ENCODE results near the gene KRT72.
"Not testable (repeated sequence)": the region's sequence is repeated elsewhere in the genome, so short reads cannot be mapped to it uniquely, and the experiment has no call there.

KRT72 gene

GRCh38 chr12:52606581-52607218 lies 5.4 kb upstream of the KRT72 start:
- no peak for DNase-seq (ENCODE audit: low read depth in 2 of 2)

DNA sequence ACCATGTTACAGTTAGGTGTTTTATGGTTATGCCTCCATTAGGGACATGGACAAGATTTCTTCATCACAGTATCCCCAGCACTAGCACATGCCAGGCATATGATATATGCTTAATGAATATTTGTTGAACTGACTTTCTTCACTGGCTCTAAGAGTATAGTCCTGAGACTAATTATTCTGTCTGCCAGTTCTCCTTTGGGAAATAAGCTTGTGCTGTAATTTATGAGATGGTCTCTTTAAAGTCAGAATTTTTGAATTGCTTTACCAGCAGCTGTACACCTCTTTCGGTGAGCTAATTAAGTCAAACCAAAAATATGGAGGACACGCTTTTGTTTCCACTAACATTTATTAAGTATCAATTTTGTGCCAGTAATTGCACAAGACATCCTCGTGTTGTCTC lies 4.8 kb upstream of the KRT72 start:
- no peak for DNase-seq (ENCODE audit: low read depth in 2 of 2)

GRCh38 chr12:52605542-52605941 lies 4.3 kb upstream of the KRT72 start:
- no peak for DNase-seq (ENCODE audit: low read depth in 2 of 2)

- DNase-seq (ENCODE audit: low read depth in 2 of 2), result no peak
Observed at GRCh38 chr12:52604859-52605258, 3.6 kb upstream of the KRT72 start.

DNA sequence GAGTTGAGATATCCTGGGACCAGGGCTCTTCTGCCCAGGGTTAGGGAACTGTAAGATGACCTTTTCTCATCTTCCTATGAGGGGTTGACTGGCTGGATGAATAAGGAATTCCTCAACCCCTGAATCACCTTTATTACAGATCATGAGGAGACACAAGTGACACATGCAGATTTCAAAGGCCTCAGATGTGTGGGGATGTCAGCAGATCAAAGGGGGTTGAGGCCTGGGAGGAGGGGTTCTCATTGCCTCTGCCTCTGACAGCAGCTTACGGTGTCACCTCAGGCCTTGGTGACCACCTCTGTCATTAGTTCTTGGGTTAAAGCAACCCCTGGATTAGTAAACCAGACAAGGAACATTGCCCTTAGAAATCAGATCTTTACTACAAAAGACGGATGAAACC lies 2.1 kb upstream of the KRT72 start:
- no peak for DNase-seq (ENCODE audit: low read depth in 2 of 2)

GRCh38 chr12:52602552-52602951 lies 1.3 kb upstream of the KRT72 start:
- DNase-seq (ENCODE audit: low read depth in 2 of 2), result no peak

GRCh38 chr12:52601671-52602070 lies 408 bp upstream of the KRT72 start:
- DNase-seq (ENCODE audit: low read depth in 2 of 2), result no peak

DNA sequence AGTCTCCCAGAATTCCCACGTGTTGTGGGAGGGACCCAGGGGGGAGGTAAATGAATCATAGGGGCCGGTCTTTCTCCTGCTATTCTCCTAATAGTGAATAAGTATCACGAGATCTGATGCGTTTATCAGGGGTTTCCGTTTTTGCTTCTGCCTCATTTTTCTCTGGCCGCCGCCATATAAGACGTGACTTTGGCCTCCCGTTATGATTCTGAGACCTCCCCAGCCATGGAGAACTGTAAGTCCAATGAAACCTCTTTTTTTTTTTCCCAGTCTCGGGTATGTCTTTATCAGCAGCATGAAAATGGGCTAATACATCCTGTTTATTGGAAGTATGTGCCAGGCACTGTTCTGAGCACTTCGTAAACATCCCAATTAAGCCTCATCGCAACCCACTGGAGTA lies 788 bp downstream of the KRT72 start:
- DNase-seq (ENCODE audit: low read depth in 2 of 2), result no peak

DNA sequence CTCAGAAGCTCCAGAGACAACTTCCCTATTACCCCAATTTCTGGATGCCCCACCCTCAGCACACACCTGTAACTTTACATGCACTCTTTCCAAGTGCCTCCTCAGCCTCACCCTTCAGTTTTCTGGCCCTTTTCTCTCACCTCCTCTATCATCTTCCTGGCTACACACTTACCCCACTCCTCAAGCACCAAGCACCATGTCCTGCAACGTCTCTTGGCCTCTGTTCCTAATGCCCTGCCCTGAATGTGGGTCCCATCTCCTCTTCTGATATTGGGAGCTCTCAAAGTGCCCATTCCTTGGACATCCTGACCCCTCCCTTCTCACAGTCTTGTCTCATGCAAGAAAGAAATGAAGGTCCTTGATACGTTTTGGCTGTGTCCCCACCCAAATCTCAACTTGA lies 1.2 kb downstream of the KRT72 start:
- no peak for DNase-seq (ENCODE audit: low read depth in 2 of 2)

GRCh38 chr12:52598966-52599365 lies 2.3 kb downstream of the KRT72 start:
- DNase-seq (ENCODE audit: low read depth in 2 of 2), result no peak

GRCh38 chr12:52594237-52594636 lies 7.0 kb downstream of the KRT72 start:
- DNase-seq (ENCODE audit: low read depth in 2 of 2), result not testable (repeated sequence)

- DNase-seq (ENCODE audit: low read depth in 2 of 2), result no peak
Observed at GRCh38 chr12:52591521-52591920, 9.7 kb downstream of the KRT72 start.

- no peak for DNase-seq (ENCODE audit: low read depth in 2 of 2)
Observed at GRCh38 chr12:52590021-52590420, 11.2 kb downstream of the KRT72 start.

DNA sequence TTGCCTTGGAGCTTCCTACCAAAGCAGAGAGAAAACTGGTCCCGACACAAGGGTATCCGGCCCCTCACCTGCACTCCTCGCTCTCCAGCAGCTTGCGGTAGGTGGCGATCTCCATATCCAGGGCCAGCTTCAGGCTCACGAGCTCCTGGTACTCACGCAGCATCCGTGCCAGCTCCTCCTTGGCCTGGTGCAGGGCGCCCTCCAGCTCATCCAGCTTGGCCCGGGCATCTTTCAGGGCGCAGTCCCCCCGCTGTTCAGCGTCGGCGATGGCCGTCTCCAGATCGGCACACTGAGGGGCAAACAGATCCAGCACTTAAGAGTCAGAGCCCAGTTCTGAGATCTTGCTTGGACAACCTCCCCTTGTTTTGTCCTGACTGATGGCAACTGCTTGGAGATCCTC lies 13.7 kb downstream of the KRT72 start:
- DNase-seq (ENCODE audit: low read depth in 2 of 2), result no peak

DNA sequence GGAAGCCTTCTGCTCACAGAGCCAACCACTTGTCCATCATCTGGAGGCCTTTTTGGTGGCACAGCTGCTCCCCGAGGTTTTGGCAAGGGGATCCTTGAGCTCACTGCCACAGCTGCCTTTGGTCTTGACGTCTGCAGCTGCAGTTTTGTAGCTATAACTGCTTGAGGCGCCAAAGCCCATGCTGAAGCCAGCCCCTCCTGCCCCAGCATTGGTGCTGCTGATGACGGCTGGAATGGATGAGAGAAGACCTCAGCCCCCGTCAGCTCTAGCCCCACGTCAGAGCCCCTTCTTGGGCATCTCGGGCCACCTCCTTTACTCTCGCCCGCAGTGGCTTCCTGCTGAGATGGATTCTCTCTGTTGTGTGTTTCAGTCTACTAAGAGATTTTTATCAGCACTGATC lies 15.3 kb downstream of the KRT72 start:
- DNase-seq (ENCODE audit: low read depth in 2 of 2), result no peak

GRCh38 chr12:52585066-52585465 lies 16.2 kb downstream of the KRT72 start:
- DNase-seq (ENCODE audit: low read depth in 2 of 2), result no peak

GRCh38 chr12:52584156-52584682 lies 17.0 kb downstream of the KRT72 start:
- DNase-seq (ENCODE audit: low read depth in 2 of 2), result no peak

DNA sequence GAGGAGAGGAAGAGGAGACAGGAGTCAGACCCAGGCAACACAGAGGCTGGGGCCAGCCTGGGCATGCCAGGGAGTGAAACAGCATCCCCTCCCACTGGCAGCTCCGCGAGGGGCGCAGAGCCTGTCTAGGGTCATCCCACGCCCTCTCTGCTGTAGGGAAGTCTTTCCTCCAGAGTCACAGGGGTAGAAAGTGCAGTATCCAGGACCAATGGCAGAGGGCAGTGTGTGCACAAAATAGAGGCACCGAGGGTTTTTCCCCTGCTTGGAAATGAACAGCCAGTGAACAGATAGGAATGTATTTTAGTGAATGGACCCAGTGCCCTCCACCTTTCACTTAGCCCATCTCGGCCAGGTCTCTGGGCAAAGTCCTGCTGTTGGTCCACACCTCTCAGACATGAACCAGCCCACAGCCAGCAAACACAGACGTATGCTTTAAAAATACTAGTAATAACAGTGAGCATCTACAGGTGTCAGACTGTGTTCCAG lies 18.2 kb downstream of the KRT72 start:
- DNase-seq (ENCODE audit: low read depth in 2 of 2), result peak; percentile 5 to 10

DNA sequence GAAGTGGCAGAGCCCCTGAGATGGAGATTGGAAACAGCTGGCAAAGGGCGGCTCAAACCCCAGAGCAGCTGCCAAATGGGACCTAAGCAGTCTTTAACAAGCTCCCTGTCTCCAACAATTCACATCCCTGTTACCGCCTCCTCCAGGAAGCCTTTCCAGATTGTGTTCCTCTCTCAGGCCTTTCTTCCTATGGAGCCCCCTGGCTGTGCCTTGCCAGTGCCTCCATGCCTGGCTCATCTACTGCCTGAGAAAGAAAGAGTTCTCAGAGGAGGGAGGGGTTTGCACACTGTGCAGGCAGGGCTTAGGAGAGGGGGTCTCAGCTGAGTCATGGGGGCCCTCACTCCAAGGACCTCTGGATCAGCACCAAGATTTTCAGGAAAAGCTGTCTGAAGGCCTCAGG lies 18.8 kb downstream of the KRT72 start:
- no peak for DNase-seq (ENCODE audit: low read depth in 2 of 2)

- DNase-seq (ENCODE audit: low read depth in 2 of 2), result no peak
Observed at GRCh38 chr12:52581481-52581880, 19.8 kb downstream of the KRT72 start.

GRCh38 chr12:52581066-52581465 lies 20.2 kb downstream of the KRT72 start:
- DNase-seq (ENCODE audit: low read depth in 2 of 2), result no peak

DNA sequence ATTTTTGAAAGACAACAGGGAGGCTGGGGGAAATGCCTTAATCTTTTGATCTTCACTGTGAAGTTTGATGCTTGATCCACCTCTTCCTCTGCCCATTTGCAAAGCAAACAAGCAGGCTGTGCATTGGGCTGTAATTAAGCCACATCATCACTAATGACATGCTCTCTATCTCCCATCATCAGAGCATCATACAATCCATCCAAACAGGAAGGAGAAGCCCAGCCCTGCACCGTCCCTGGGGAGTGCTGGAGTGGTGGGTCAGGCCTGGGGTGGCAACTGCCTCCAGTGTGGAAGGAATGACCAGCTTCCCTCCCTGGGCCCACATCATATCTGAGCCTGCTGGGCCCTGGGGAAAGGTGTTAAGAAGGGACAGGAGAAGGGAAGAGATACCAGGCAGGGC lies 20.8 kb downstream of the KRT72 start:
- DNase-seq (ENCODE audit: low read depth in 2 of 2), result no peak

DNA sequence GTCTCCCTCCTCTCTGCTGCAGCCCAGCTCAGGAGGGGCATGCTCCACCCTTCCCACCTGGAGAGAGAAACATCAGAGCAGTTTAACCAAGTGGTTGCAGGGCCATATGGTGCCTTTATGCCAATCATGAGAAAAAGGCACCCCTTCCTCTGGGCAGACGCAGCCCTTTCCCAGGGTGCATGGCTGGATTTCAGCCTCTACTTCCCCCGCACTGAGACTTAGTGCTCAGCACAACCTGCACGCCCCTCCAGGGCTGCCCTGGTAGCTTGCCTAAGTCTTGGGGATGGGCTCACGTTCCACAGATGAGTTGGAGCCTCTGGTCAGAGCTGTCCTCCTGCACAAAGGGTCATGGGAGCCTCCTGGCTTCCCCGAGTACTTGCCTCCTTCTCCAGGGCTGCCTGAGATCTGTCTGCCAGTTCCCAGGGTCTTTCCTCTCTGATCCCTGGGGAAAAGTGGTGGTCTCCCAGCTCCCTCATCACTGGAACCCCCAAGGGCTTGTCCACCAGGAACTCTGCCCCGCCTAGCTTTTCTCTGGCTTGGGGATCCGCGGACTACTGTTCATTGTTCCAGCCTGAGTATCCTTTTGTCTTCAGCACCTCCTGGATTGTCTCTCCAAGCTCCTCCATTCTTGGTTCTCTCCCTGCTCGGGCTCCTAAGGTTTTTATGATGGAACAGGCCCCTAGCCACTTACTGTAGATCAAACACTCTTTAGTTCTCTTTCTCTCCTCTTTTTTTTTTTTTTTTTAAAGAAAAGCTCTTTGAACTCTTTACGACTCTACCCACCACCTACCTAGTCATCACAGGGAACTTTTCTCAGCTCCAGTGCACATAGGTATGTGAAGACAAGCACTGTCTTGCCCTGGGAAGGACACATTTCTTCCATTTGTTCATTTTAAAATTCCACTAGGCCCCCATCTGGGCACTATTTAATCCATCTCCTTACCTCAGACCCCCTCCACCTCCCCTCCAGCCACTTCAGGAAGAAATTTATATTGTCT lies 21.5 kb downstream of the KRT72 start:
- DNase-seq (ENCODE audit: low read depth in 2 of 2), result no peak

Measured in fibroblast of skin of left biceps (primary cell).